ENCODE measurements around the gene CEP55.

DNA sequence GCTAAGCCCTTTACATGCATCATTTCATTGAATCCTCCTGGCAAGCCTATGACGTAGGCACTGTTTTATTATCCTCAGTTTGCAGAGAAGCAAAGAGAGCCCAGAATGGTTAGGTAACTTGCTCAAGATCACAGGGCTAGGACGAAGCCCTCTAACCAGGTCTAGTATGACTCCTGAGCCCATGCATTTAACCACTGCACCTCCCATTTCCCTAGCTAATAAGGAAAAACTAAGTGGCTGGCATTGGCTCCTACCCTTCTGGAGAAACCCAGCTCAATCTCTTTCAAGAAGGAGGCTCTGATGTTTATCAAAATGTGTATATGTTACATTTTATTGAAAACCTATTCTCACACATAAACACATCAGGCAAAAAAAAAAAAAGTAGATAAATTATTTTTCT lies 34.0 kb upstream of the CEP55 start:
- TF ChIP-seq CTCF (conservative IDR thresholded peaks at IDR 0.05 in 1 of 2, IDR thresholded peaks at IDR 0.05 in 1 of 2; ENCODE audit: low read depth in 1 of 2, low read length in 2 of 2) (no peak), EZH2 (IDR thresholded peaks at IDR 0.05; ENCODE audit: low read length, missing control alignments) (no peak)
